ENCODE data around the gene TRAF1. TPM values are rescaled to one million over a fixed set of nuclear protein-coding genes. Genes with fewer than 3 reads are reported as not detected.

Gene TRAF1
- total and polyA plus RNA-seq, 10 of the 15 experiments (the other 5 are each of a cell fraction or from before 2014, with no cell fraction given), result 13.8 to 163 (median 128) TPM

GRCh38 chr9:120855827-120856670, 70.5 kb downstream of the TRAF1 start:
- no peaks in the 10 kb centered on the region for H4K20me1 ChIP-seq (ENCODE audit: control insufficient read depth, insufficient read depth)
- RAD21 ChIA-PET (ENCODE audit: unreplicated experiment), result no interaction called here
- no peaks in the 10 kb centered on the region for H3K27me3 ChIP-seq (replicated peaks in 1 of 2; ENCODE audit: control insufficient read depth in 2 of 2, insufficient read depth in 2 of 2, low read length in 1 of 2)
- over 99% methylated on average over 7 of the region's 7 CpGs for WGBS (ENCODE audit: insufficient coverage, insufficient replicate concordance, low lambda C conversion rate, missing lambda C conversion rate)
- SMC1A ChIA-PET (ENCODE audit: uncharacterized antibody, unreplicated experiment), result interaction anchor here (1.6 kb wide), 1 partner anchor 12 kb away, joined by 3 read pairs; no protein-coding TSS in a partner anchor
- intact Hi-C loops (cut with micrococcal nuclease; ENCODE audit: unreplicated experiment), result no loop called here
- CTCF ChIA-PET, result no interaction called here
- no peaks in the 10 kb centered on the region for H3K9me3 ChIP-seq (replicated peaks; ENCODE audit: control insufficient read depth, insufficient read depth, low read length)
- ATAC-seq, result no peak
- no peak overlapping the region for H3K4me2 ChIP-seq (ENCODE audit: control insufficient read depth, insufficient read depth)
- no peak overlapping the region for H3K4me3 ChIP-seq
- H3K4me1 ChIP-seq (ENCODE audit: control insufficient read depth, insufficient read depth, low read length), result no peaks in the 10 kb centered on the region
- in situ Hi-C loops (cut with MboI), result no loop called here
- no peak overlapping the region for H3K9ac ChIP-seq (ENCODE audit: control insufficient read depth, insufficient read depth, low read length)
- BruUV-seq (replicated peaks), result TSS peak; percentile 24
- H3K27ac ChIP-seq (ENCODE audit: control insufficient read depth, insufficient read depth), result no peak overlapping the region
- POLR2A ChIA-PET, result no interaction called here
- H3K79me2 ChIP-seq (ENCODE audit: control insufficient read depth, insufficient read depth, low read length), result no peaks in the 10 kb centered on the region
- peaks cover 27 to 30% of the 10 kb centered on the region in 2 experiments for H3K36me3 ChIP-seq (ENCODE audit: control insufficient read depth in 2 of 2, insufficient read depth in 2 of 2, low read length in 1 of 2)
- no peak for DNase-seq (ENCODE audit: low read depth, low spot score)
- no peak for FAIRE-seq
- TF ChIP-seq POLR2AphosphoS2 (IDR thresholded peaks at IDR 0.05; ENCODE audit: low read depth, low read length), result peak; percentile 22; the same call in 1 of the 2 replicates
- TF ChIP-seq POLR2A (IDR thresholded peaks at IDR 0.05; ENCODE audit: low read depth, low read length), result peak; percentile 56
- no peak for TF ChIP-seq HDAC6 (IDR thresholded peaks at IDR 0.05; ENCODE audit: unreplicated experiment)
- no peak overlapping the region for H2AFZ ChIP-seq (ENCODE audit: control insufficient read depth, low read depth, low read length)

- SMC1A ChIA-PET (ENCODE audit: uncharacterized antibody, unreplicated experiment), result no interaction called here
- H2AFZ ChIP-seq (ENCODE audit: control insufficient read depth, low read depth, low read length), result no peak overlapping the region
- no peaks in the 10 kb centered on the region for H3K9me3 ChIP-seq (replicated peaks; ENCODE audit: control insufficient read depth, insufficient read depth, low read length)
- H3K36me3 ChIP-seq (ENCODE audit: control insufficient read depth in 2 of 2, insufficient read depth in 2 of 2, low read length in 1 of 2), result peaks cover 19 to 23% of the 10 kb centered on the region in 2 experiments
- CTCF ChIA-PET, result interaction anchor here (0.9 kb wide), 1 partner anchor 13 kb away, joined by 4 read pairs; no protein-coding TSS in a partner anchor
- no peaks in the 10 kb centered on the region for H3K27me3 ChIP-seq (replicated peaks in 1 of 2; ENCODE audit: control insufficient read depth in 2 of 2, insufficient read depth in 2 of 2, low read length in 1 of 2)
- no TSS peak for BruUV-seq (replicated peaks)
- FAIRE-seq, result no peak
- 93% methylated on average over 3 of the region's 3 CpGs for WGBS (ENCODE audit: insufficient coverage, insufficient replicate concordance, low lambda C conversion rate, missing lambda C conversion rate)
- H3K4me1 ChIP-seq (ENCODE audit: control insufficient read depth, insufficient read depth, low read length), result no peaks in the 10 kb centered on the region
- H3K4me2 ChIP-seq (ENCODE audit: control insufficient read depth, insufficient read depth), result no peak overlapping the region
- POLR2A ChIA-PET, result no interaction called here
- RAD21 ChIA-PET (ENCODE audit: unreplicated experiment), result interaction anchor here (1.2 kb wide), 1 partner anchor 99 kb away, joined by 3 read pairs; no protein-coding TSS in a partner anchor
- no peak overlapping the region for H3K27ac ChIP-seq (ENCODE audit: control insufficient read depth, insufficient read depth)
- no peaks in the 10 kb centered on the region for H4K20me1 ChIP-seq (ENCODE audit: control insufficient read depth, insufficient read depth)
- no peak overlapping the region for H3K4me3 ChIP-seq
- no peak for TF ChIP-seq KAT2A (conservative IDR thresholded peaks at IDR 0.05; ENCODE audit: control insufficient read depth, low read depth, low read length)
- H3K79me2 ChIP-seq (ENCODE audit: control insufficient read depth, insufficient read depth, low read length), result no peaks in the 10 kb centered on the region
- no peak overlapping the region for H3K9ac ChIP-seq (ENCODE audit: control insufficient read depth, insufficient read depth, low read length)
- in situ Hi-C loops (cut with MboI), result no loop called here
- DNase-seq (ENCODE audit: low read depth, low spot score), result no peak
- intact Hi-C loops (cut with micrococcal nuclease; ENCODE audit: unreplicated experiment), result no loop called here
- no peak for ATAC-seq
Measured at GRCh38 chr9:120854596-120855327, 71.8 kb downstream of the TRAF1 start.
